Measurements from ENCODE around the gene NDOR1. TPM values are rescaled to one million over a fixed set of nuclear protein-coding genes. Genes with fewer than 3 reads are reported as not detected.
A peak's percentile ranks its signal among the peaks of the same experiment; 100 is the strongest.

The NDOR1 gene
- total RNA-seq, 2 experiments from 2014 or later, result 27.0 to 27.8 TPM

- ChIA-PET CTCF (no interaction called here), POLR2A (no interaction called here)
- no peak for DNase-seq
- intact Hi-C loops (cut with DNase I, micrococcal nuclease), result no loop called here
- Mint-ChIP-seq H3K9me3 (ENCODE audit: low read depth) (no peaks in the 10 kb centered on the region), H3K27me3 (no peaks in the 10 kb centered on the region), H3K27ac (no peak overlapping the region), H3K36me3 (ENCODE audit: low read depth) (peaks cover 10% of the 10 kb centered on the region), H3K4me1 (no peaks in the 10 kb centered on the region), H3K4me3 (no peak overlapping the region)
- ATAC-seq, result no peak
Measured at GRCh38 chr9:137178939-137179630, 26.4 kb upstream of the NDOR1 start.

DNA sequence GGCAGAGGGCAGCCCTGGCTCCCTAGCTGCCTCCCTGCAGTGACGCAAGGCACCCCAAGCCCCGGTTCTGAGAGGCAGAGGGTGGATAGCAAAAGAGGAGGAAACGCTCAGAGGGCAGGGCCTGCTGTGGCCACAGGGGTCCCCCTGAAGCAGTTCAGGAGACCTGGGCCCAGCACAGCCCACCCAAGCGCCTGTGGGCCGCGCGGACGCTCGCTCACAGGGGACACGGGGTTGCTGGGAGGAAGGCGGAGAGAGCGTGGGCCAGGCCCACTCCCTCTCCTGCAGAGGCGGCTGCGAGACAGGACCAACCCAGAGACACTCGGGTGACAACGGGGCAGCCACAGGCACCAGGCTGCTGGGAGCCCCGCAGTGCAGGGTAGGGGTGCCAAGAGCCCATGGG lies 25.7 kb upstream of the NDOR1 start:
- ChIA-PET CTCF (no interaction called here), POLR2A (no interaction called here)
- H3K27ac Mint-ChIP-seq, result no peak overlapping the region
- no peaks in the 10 kb centered on the region for H3K27me3 Mint-ChIP-seq
- H3K9me3 Mint-ChIP-seq (ENCODE audit: low read depth), result no peaks in the 10 kb centered on the region
- no peak overlapping the region for H3K4me3 Mint-ChIP-seq
- H3K36me3 Mint-ChIP-seq (ENCODE audit: low read depth), result peaks cover 10% of the 10 kb centered on the region
- DNase-seq (no peak), ATAC-seq (no peak)
- peaks cover 4% of the 10 kb centered on the region for H3K4me1 Mint-ChIP-seq
- intact Hi-C loops (cut with DNase I, micrococcal nuclease), result no loop called here

- Mint-ChIP-seq H3K4me1 (peaks cover 7% of the 10 kb centered on the region), H3K27ac (no peak overlapping the region), H3K27me3 (no peaks in the 10 kb centered on the region), H3K36me3 (ENCODE audit: low read depth) (peaks cover 10% of the 10 kb centered on the region), H3K9me3 (ENCODE audit: low read depth) (no peaks in the 10 kb centered on the region), H3K4me3 (no peak overlapping the region)
- POLR2A ChIA-PET, result no interaction called here
- intact Hi-C loops (cut with DNase I, micrococcal nuclease), result no loop called here
- ATAC-seq (no peak), DNase-seq (no peak)
- CTCF ChIA-PET, result interaction anchor here (1.1 kb wide), 1 partner anchor 8 kb away, joined by 4 read pairs; no protein-coding TSS in a partner anchor
Measured at GRCh38 chr9:137180491-137180890, 25.0 kb upstream of the NDOR1 start.

DNA sequence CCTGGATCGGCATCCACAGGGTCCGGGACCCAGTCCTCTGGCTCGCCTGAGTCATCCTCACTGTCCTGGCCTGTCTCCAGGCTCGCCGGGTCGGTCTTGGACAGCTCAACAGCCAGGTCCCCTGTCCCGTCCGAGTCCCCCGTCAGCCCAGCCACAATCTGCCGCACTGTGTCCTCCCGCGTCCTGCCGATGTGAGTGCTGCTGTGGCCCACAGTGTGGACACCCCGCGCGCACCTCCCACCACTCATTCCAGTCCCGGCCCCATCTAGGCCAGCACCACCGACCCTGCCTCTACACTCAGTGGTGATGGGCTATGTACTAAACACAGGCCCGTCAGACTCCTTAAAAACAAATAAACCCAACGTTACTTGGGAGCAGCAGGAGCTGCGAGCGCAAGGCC lies 23.8 kb upstream of the NDOR1 start:
- Mint-ChIP-seq H3K4me1 (peaks cover 15% of the 10 kb centered on the region), H3K27ac (no peak overlapping the region), H3K9me3 (ENCODE audit: low read depth) (no peaks in the 10 kb centered on the region), H3K27me3 (no peaks in the 10 kb centered on the region), H3K4me3 (no peak overlapping the region), H3K36me3 (ENCODE audit: low read depth) (peaks cover 13% of the 10 kb centered on the region)
- DNase-seq, result no peak
- ATAC-seq, result no peak
- intact Hi-C loops (cut with DNase I, micrococcal nuclease), result no loop called here
- ChIA-PET CTCF (interaction anchor here (1.1 kb wide), 1 partner anchor 7 kb away, joined by 4 read pairs; no protein-coding TSS in a partner anchor), POLR2A (no interaction called here)

DNA sequence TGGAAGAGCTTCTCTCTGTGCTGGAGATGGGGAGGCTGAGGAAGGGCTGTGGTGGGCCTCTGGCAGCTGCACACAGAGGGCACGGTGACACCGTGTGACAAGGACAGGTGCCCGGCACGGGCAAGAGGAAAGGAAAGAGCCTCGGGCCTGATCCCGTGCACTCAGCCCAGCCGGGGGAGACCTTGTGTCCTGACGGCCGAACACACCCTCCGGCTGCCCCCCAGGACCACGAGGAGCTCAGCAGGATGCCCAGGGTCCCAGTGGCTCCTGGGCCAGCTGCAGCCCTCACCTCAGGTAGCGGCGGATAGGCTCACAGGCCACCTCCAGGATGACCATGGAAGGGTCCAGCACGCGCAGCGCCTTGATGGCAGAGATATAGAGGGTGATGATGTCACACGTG lies 22.7 kb upstream of the NDOR1 start:
- no peaks in the 10 kb centered on the region for H3K9me3 Mint-ChIP-seq (ENCODE audit: low read depth)
- H3K4me3 Mint-ChIP-seq, result no peak overlapping the region
- ATAC-seq (no peak), DNase-seq (no peak)
- ChIA-PET CTCF (interaction anchor here (0.6 kb wide), 1 partner anchor 485 kb away, joined by 3 read pairs; no protein-coding TSS in a partner anchor), POLR2A (no interaction called here)
- intact Hi-C loops (cut with DNase I, micrococcal nuclease), result no loop called here
- no peaks in the 10 kb centered on the region for H3K27me3 Mint-ChIP-seq
- no peak overlapping the region for H3K27ac Mint-ChIP-seq
- H3K4me1 Mint-ChIP-seq, result peaks cover 24% of the 10 kb centered on the region
- H3K36me3 Mint-ChIP-seq (ENCODE audit: low read depth), result peaks cover 14% of the 10 kb centered on the region

DNA sequence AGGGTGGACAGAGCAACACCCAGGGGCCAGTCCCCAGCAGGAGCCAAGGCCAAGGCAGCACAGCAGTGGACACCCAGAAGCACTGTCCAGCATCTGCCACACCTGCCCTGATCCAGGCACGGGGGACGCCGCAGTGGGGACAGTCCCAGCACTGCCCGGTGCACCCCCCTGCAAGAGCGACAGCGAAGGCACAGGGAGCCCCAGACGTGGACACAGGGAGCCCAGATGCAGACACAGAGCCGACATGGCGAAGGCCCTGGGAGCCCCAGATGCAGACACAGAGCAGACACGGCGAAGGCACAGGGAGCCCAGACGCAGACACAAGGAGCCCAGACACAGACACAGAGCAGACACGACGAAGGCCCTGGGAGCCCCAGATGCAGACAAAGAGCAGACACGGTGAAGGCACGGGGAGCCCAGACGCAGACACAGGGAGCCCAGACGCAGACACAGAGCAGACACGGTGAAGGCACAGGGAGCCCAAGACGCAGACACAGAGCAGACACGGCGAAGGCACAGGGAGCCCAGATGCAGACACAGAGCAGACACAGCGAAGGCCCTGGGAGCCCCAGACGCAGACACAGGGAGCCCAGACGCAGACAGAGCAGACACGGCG lies 21.4 kb upstream of the NDOR1 start:
- no peak overlapping the region for H3K4me3 Mint-ChIP-seq
- H3K4me1 Mint-ChIP-seq, result peaks cover 26% of the 10 kb centered on the region
- ChIA-PET CTCF (no interaction called here), POLR2A (no interaction called here)
- ATAC-seq (no peak), DNase-seq (no peak)
- H3K27me3 Mint-ChIP-seq, result no peaks in the 10 kb centered on the region
- intact Hi-C loops (cut with DNase I, micrococcal nuclease), result no loop called here
- H3K27ac Mint-ChIP-seq, result no peak overlapping the region
- peaks cover 15% of the 10 kb centered on the region for H3K36me3 Mint-ChIP-seq (ENCODE audit: low read depth)
- H3K9me3 Mint-ChIP-seq (ENCODE audit: low read depth), result no peaks in the 10 kb centered on the region

DNA sequence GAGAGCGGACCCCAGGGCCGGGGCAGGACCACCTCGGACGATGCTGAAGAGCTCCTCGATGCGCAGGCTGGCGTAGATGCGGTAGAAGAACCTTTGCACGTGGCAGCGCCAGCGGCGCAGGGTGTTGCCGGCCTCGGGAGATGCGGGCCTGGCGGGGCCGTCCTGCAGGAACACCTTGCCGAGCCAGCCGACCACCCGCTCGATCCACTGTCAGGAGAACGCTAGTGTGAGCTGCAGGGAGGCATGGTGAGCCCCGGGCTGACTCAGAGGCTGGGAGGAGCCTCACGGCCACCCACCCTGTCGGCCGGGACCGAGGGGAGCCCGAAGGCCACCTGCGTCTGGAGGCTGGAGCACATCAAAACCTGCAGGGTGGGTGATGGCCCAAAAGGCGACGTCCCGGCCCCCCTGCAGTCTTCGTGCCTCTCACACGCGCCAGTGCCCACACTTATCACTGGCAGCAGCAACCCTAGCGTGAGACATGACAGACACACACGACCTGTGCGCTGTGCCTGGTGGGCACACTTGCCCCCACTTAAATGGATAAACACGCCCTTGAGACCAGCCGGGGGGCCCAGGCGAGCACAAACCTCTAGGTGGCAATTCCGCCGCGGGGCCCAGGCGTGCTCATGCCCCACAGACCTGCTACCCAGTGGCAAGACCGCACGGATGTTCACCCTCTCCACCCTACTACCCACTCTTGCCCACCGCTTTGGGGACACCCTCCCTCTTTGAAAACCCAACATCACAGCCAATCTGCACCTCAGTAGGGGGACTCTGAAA lies 20.4 kb upstream of the NDOR1 start:
- no peaks in the 10 kb centered on the region for H3K9me3 Mint-ChIP-seq (ENCODE audit: low read depth)
- ChIA-PET CTCF (no interaction called here), POLR2A (no interaction called here)
- intact Hi-C loops (cut with DNase I, micrococcal nuclease), result loop anchor here in 1 of 2 experiments (5.0 kb wide), 1 partner anchor 37 kb away; the partner anchor contains the start of gene RNF208
- H3K4me1 Mint-ChIP-seq, result peaks cover 28% of the 10 kb centered on the region
- peaks cover 12% of the 10 kb centered on the region for H3K36me3 Mint-ChIP-seq (ENCODE audit: low read depth)
- no peak for ATAC-seq
- no peak overlapping the region for H3K4me3 Mint-ChIP-seq
- no peak overlapping the region for H3K27ac Mint-ChIP-seq
- no peaks in the 10 kb centered on the region for H3K27me3 Mint-ChIP-seq
- DNase-seq, result no peak

GRCh38 chr9:137185921-137186320 lies 19.6 kb upstream of the NDOR1 start:
- ChIA-PET POLR2A (no interaction called here), CTCF (no interaction called here)
- H3K27me3 Mint-ChIP-seq, result no peaks in the 10 kb centered on the region
- ATAC-seq, result no peak
- no peaks in the 10 kb centered on the region for H3K9me3 Mint-ChIP-seq (ENCODE audit: low read depth)
- intact Hi-C loops (cut with DNase I, micrococcal nuclease), result loop anchor here in 1 of 2 experiments (5.0 kb wide), 1 partner anchor 36 kb away; the partner anchor contains the start of gene RNF208
- no peak overlapping the region for H3K4me3 Mint-ChIP-seq
- peaks cover 16% of the 10 kb centered on the region for H3K36me3 Mint-ChIP-seq (ENCODE audit: low read depth)
- H3K4me1 Mint-ChIP-seq, result peaks cover 33% of the 10 kb centered on the region
- DNase-seq, result no peak
- H3K27ac Mint-ChIP-seq, result no peak overlapping the region

DNA sequence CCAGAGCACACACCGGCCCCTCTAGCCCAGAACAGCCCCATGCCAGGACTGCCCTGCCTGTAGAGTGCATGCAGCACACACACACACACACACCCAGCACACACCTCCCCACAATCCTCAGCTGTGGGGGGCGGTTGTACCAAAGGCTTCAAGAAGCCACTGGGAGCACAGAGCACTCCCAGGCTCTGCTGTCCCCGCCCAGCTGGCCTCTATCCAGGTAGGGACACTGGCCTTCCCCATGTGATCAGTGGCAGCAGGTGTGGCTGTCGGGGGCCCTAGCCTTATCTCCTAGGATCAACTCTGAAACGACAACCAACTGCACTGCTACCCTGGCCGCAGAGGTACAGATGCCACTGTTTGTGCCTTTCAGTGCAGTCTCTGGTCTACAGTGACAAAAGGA lies 19.1 kb upstream of the NDOR1 start:
- no peaks in the 10 kb centered on the region for H3K27me3 Mint-ChIP-seq
- peak overlapping the region; percentile 91 for H3K4me3 Mint-ChIP-seq
- H3K9me3 Mint-ChIP-seq (ENCODE audit: low read depth), result no peaks in the 10 kb centered on the region
- POLR2A ChIA-PET, result no interaction called here
- H3K36me3 Mint-ChIP-seq (ENCODE audit: low read depth), result peaks cover 16% of the 10 kb centered on the region
- peak overlapping the region; percentile 42 for H3K27ac Mint-ChIP-seq
- CTCF ChIA-PET, result no interaction called here
- ATAC-seq (no peak), DNase-seq (no peak)
- H3K4me1 Mint-ChIP-seq, result peaks cover 33% of the 10 kb centered on the region
- intact Hi-C loops (cut with DNase I, micrococcal nuclease), result loop anchor here in 1 of 2 experiments (5.0 kb wide), 1 partner anchor 36 kb away; the partner anchor contains the start of gene RNF208

GRCh38 chr9:137187386-137187785 lies 18.1 kb upstream of the NDOR1 start:
- Mint-ChIP-seq H3K27ac (peak overlapping the region; percentile 77), H3K27me3 (no peaks in the 10 kb centered on the region), H3K4me3 (peak overlapping the region; percentile 91), H3K9me3 (ENCODE audit: low read depth) (no peaks in the 10 kb centered on the region), H3K36me3 (ENCODE audit: low read depth) (peaks cover 12% of the 10 kb centered on the region), H3K4me1 (peaks cover 33% of the 10 kb centered on the region)
- DNase-seq, result no peak
- intact Hi-C loops (cut with DNase I, micrococcal nuclease), result loop anchor here in 1 of 2 experiments (5.0 kb wide), 1 partner anchor 35 kb away; the partner anchor contains the start of gene RNF208
- POLR2A ChIA-PET, result interaction anchor here (1.0 kb wide), 1 partner anchor 160 kb away, joined by 3 read pairs; no protein-coding TSS in a partner anchor
- ATAC-seq, result no peak
- CTCF ChIA-PET, result no interaction called here

DNA sequence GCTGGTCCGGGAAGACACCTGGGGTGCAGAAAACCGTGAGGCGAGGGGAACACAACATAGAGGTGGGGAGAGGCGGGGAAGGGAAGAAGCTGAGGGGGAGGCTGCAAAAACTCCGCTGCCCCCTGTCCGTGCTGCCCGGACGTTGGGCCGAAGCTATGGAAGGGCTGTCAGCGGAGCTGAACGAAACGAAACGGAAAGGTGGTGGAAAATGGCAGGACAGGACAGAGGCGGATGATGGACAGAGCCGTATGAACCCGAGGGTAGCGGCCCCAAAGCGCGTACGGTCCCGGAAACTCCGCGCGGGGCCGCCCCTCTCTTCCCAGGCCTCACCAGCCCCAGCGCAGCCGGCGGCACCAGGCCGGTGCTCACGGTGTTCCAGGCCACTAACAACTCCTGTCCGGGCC lies 17.4 kb upstream of the NDOR1 start:
- DNase-seq, result no peak
- Mint-ChIP-seq H3K9me3 (ENCODE audit: low read depth) (no peaks in the 10 kb centered on the region), H3K4me3 (peak overlapping the region; percentile 91), H3K27me3 (no peaks in the 10 kb centered on the region), H3K36me3 (ENCODE audit: low read depth) (peaks cover 12% of the 10 kb centered on the region), H3K4me1 (peaks cover 33% of the 10 kb centered on the region), H3K27ac (peak overlapping the region; percentile 82)
- CTCF ChIA-PET, result interaction anchor here (2.1 kb wide), 1 partner anchor 14 kb away, joined by 4 read pairs; no protein-coding TSS in a partner anchor
- peak; percentile 5 for ATAC-seq
- intact Hi-C loops (cut with DNase I, micrococcal nuclease), result loop anchor here (1.0 to 5.0 kb wide), 12 partner anchors 12 to 397 kb away; partner anchors contain the start of genes TPRN (in 2 of the 2), DPP7 (in 1 of the 2), MAN1B1 (in 1 of the 2) and NDOR1 (in 1 of the 2)
- POLR2A ChIA-PET, result interaction anchor here (1.0 kb wide), 1 partner anchor 161 kb away, joined by 3 read pairs; no protein-coding TSS in a partner anchor
